ENCODE measurements around the gene NPPC. TPM values are rescaled to one million over a fixed set of nuclear protein-coding genes. Genes with fewer than 3 reads are reported as not detected.

NPPC gene
- total RNA-seq, 4 donors from 2014 or later: not detected

- Histone ChIP-seq H3K27ac (no peak overlapping the region), H3K9me3 (no peaks in the 10 kb centered on the region), H3K36me3 (no peaks in the 10 kb centered on the region), H3K4me3 (no peak overlapping the region), H3K27me3 (peaks cover 12% of the 10 kb centered on the region), H3K4me1 (no peaks in the 10 kb centered on the region)
- no CpG with 5 or more reads among the region's 4 CpGs for WGBS, 2 donors (ENCODE audit: low coverage in 1 of 2)
- no peak for TF ChIP-seq POLR2A (IDR thresholded peaks at IDR 0.05)
- no peak for TF ChIP-seq CTCF (IDR thresholded peaks at IDR 0.05)
- TF ChIP-seq POLR2AphosphoS5 (IDR thresholded peaks at IDR 0.05): no peak
- no peak for TF ChIP-seq EP300 (IDR thresholded peaks at IDR 0.05)
- no peak for ATAC-seq
Measured at GRCh38 chr2:231905026-231905425, 21.2 kb downstream of the NPPC start.

- no peak for ATAC-seq
- Histone ChIP-seq H3K4me3 (no peak overlapping the region), H3K9me3 (no peaks in the 10 kb centered on the region), H3K27ac (no peak overlapping the region), H3K4me1 (no peaks in the 10 kb centered on the region), H3K27me3 (peaks cover 18% of the 10 kb centered on the region), H3K36me3 (no peaks in the 10 kb centered on the region)
- no peak for TF ChIP-seq POLR2A (IDR thresholded peaks at IDR 0.05)
- no peak for TF ChIP-seq EP300 (IDR thresholded peaks at IDR 0.05)
- no peak for TF ChIP-seq CTCF (IDR thresholded peaks at IDR 0.05)
- no peak for TF ChIP-seq POLR2AphosphoS5 (IDR thresholded peaks at IDR 0.05)
- 100% methylated on average over 3 of the region's 12 CpGs; no CpG with 5 or more reads in 1 of the 2 donors for WGBS, 2 donors (ENCODE audit: low coverage in 1 of 2)
Measured at GRCh38 chr2:231904161-231904611, 22.0 kb downstream of the NPPC start.

- no peak for TF ChIP-seq POLR2AphosphoS5 (IDR thresholded peaks at IDR 0.05)
- TF ChIP-seq CTCF (IDR thresholded peaks at IDR 0.05): no peak
- no peak for TF ChIP-seq EP300 (IDR thresholded peaks at IDR 0.05)
- TF ChIP-seq POLR2A (IDR thresholded peaks at IDR 0.05): no peak
- Histone ChIP-seq H3K4me3 (no peak overlapping the region), H3K9me3 (no peaks in the 10 kb centered on the region)
Measured at GRCh38 chr2:231902598-231902997, 23.6 kb downstream of the NPPC start.

GRCh38 chr2:231900972-231901371, 25.2 kb downstream of the NPPC start:
- Histone ChIP-seq H3K36me3 (no peaks in the 10 kb centered on the region), H3K4me3 (no peak overlapping the region), H3K27ac (no peak overlapping the region), H3K27me3 (peaks cover 18% of the 10 kb centered on the region), H3K4me1 (no peaks in the 10 kb centered on the region), H3K9me3 (no peaks in the 10 kb centered on the region)
- no peak for ATAC-seq
- WGBS, 2 donors (ENCODE audit: low coverage in 1 of 2): no CpG with 5 or more reads among the region's 5 CpGs
- no peak for TF ChIP-seq CTCF (IDR thresholded peaks at IDR 0.05)
- TF ChIP-seq EP300 (IDR thresholded peaks at IDR 0.05): no peak
- no peak for TF ChIP-seq POLR2A (IDR thresholded peaks at IDR 0.05)
- TF ChIP-seq POLR2AphosphoS5 (IDR thresholded peaks at IDR 0.05): no peak

More at GRCh38 chr2:231902598-231902997, 23.6 kb downstream of the NPPC start:
- Histone ChIP-seq H3K4me1 (no peaks in the 10 kb centered on the region), H3K27me3 (peaks cover 18% of the 10 kb centered on the region), H3K36me3 (no peaks in the 10 kb centered on the region), H3K27ac (no peak overlapping the region)
- no peak for ATAC-seq
- 76% methylated on average over 5 of the region's 5 CpGs; no CpG with 5 or more reads in 1 of the 2 donors for WGBS, 2 donors (ENCODE audit: low coverage in 1 of 2)

- 37% methylated on average over 5 of the region's 22 CpGs; no CpG with 5 or more reads in 1 of the 2 donors for WGBS, 2 donors (ENCODE audit: low coverage in 1 of 2)
- no peak overlapping the region for H3K27ac ChIP-seq
- H3K4me1 ChIP-seq: no peaks in the 10 kb centered on the region
- H3K4me3 ChIP-seq: no peak overlapping the region
- H3K27me3 ChIP-seq: peaks cover 18% of the 10 kb centered on the region
- peak; percentile 31 for ATAC-seq
- H3K36me3 ChIP-seq: no peaks in the 10 kb centered on the region
- H3K9me3 ChIP-seq: no peaks in the 10 kb centered on the region
- TF ChIP-seq CTCF (IDR thresholded peaks at IDR 0.05) (peak in 3 of 4 experiments; percentile 43 to 73 (median 52)), EP300 (IDR thresholded peaks at IDR 0.05) (no peak)
Measured at GRCh38 chr2:231900486-231900942, 25.7 kb downstream of the NPPC start.
